Ovary (tissue), 9 donors: ENCODE measurements around the gene ADAMTS8. TPM values are rescaled to one million over a fixed set of nuclear protein-coding genes. Genes with fewer than 3 reads are reported as not detected.
"Not testable (repeated sequence)": the region's sequence is repeated elsewhere in the genome, so short reads cannot be mapped to it uniquely, and the experiment has no call there.

Experiments used
- DNase-seq, 5 donors: peaks; one replicate each; pipeline ENCODE4 v3.0.0-alpha.2; 2019 to 2020
- H3K27ac ChIP-seq, 2 donors: fragments of 200-600 bp; one replicate each; pipeline versions ENCODE4 v1.5.1 to v1.8.0; 2019 to 2022
- H3K27me3 ChIP-seq: fragments of 200-600 bp; one replicate; pipeline ENCODE4 v1.8.0; 2022
- H3K36me3 ChIP-seq: fragments of 200-600 bp; sonication (generic); one replicate; pipeline ENCODE4 v1.5.1; 2019
- H3K4me1 ChIP-seq: one replicate; pipeline ENCODE4 v1.8.1; 2013; ENCODE audit warnings: mild to moderate bottlenecking, moderate library complexity; ENCODE audit not compliant: insufficient read depth
- H3K4me3 ChIP-seq: fragments of 200-600 bp; sonication (generic); one replicate; pipeline ENCODE4 v1.5.1; 2017
- H3K9me3 ChIP-seq, 2 donors: fragments of 200-600 bp in 1 of 2; sonication (generic) in 1 of 2; one replicate each; pipeline versions ENCODE4 v1.5.1 to v1.8.1; 2013 to 2019; ENCODE audit warnings: mild to moderate bottlenecking in 1 of 2, moderate library complexity in 1 of 2
- CTCF ChIP-seq, 3 donors: fragments of 450-650 bp in 2 of 3; fragments of 200-600 bp in 1 of 3; IDR thresholded peaks; one replicate each; pipeline versions ENCODE4 v1.5.1 to v1.8.0; 2016 to 2022; ENCODE audit warnings: antibody characterized with exemption in 3 of 3, mild to moderate bottlenecking in 1 of 3
- EP300 ChIP-seq: sonication (generic); formaldehyde crosslinking; IDR thresholded peaks from one replicate; pipeline ENCODE4 v1.6.1; 2017; ENCODE audit warnings: antibody characterized with exemption
- POLR2A ChIP-seq: fragments of 450-650 bp; IDR thresholded peaks from one replicate; pipeline ENCODE4 v1.6.1; 2017; ENCODE audit warnings: antibody characterized with exemption, mild to moderate bottlenecking, moderate library complexity
- WGBS, 3 donors: extraction: QIAGEN DNeasy Blood & Tissue Kit in 1 of 3; methylation state at CpG; one replicate each; pipeline versions ENCODE4 v1.1.5 to v1.1.7; 2013 to 2017; 5-methylcytosine and 5-hydroxymethylcytosine counted together
- intact Hi-C, 4 donors: fragments of 100-400 bp; cut with DNase I; formaldehyde crosslinking; loops; one replicate each; pipeline versions ENCODE4 v1.11.0 to v1.15.1; 2022 to 2023
- polyA plus RNA-seq, 2 donors: library from polyadenylated mRNA; stranded (reverse); fragments of 200-250 nt in 1 of 2; fragments of 350-450 nt in 1 of 2; fragmentation: Illumina TruSeq in 1 of 2; extraction: RNeasy Lipid Tissue Mini Kit (QIAGEN cat#74804) in 1 of 2; gene quantifications; one replicate each; pipeline ENCODE4 v1.2.3, GENCODE V29; 2013 to 2014
- total RNA-seq, 7 donors: library from RNA; depleted of rRNA in 2 of 7; stranded (reverse); fragments of >200 nt in 2 of 7; fragmentation: NEBNext Ultra II Directional in 3 of 7; extraction: Animal tissue kit (Norgen Biotek cat#: 25700) in 3 of 7; gene quantifications; one replicate each; pipeline versions ENCODE4 v1.1.0 to v1.2.4, GENCODE V29; 2016 to 2023
- donor health status: DM: no; HTN: no; CAD: no; lungs with moderate emphysema.
- donor health status: DM: no; HTN: no; CAD: no.
- donor health status: Bipolar disorder and iron deficiency.
- donor health status: DM: yes; HTN: yes; CAD: no.
- donor health status: DM: no; HTN: no; CAD: no.
- donor health status: DM: yes; HTN: yes; CAD: no.

Gene ADAMTS8
- total and polyA plus RNA-seq, 9 donors, result 0.24 to 2.1 (median 1.1) TPM

DNA sequence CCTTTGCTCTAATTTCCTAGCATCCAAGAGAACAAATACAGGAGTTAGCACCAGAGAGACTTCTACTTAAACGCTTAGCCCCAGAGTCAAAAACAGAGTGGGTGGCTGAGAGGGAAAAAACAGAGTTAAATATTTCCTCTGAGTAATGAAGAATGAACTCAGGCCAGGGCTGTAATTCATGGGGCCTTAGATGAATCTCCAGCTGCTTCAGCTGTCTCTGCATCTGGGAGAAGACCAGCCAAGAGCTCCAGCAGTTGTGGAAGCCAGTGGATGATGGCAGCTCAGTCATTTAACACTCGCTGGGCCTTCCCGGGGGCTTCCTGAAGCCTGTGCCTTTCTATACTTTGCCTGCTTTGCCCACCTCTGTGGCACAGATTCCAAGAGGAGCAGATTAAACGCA lies 14.3 kb upstream of the ADAMTS8 start:
- Histone ChIP-seq H3K4me3 (no peak overlapping the region), H3K4me1 (no peaks in the 10 kb centered on the region), H3K36me3 (no peaks in the 10 kb centered on the region), H3K27ac (no peak overlapping the region), H3K9me3 (no peaks in the 10 kb centered on the region), H3K27me3 (no peaks in the 10 kb centered on the region)
- DNase-seq, result no peak
- 25 to 46% (median 34%) methylated on average over 4 of the region's 4 CpGs for WGBS, 3 donors
- no peak for TF ChIP-seq CTCF (IDR thresholded peaks at IDR 0.05)
- no peak for TF ChIP-seq POLR2A
- TF ChIP-seq EP300, result no peak
- intact Hi-C loops, result no loop called here

GRCh38 chr11:130441719-130442118 lies 13.3 kb upstream of the ADAMTS8 start:
- Histone ChIP-seq H3K4me1 (no peaks in the 10 kb centered on the region), H3K27me3 (no peaks in the 10 kb centered on the region), H3K36me3 (no peaks in the 10 kb centered on the region), H3K27ac (no peak overlapping the region), H3K4me3 (no peak overlapping the region), H3K9me3 (no peaks in the 10 kb centered on the region)
- 69 to 96% (median 87%) methylated on average over 2 of the region's 2 CpGs for WGBS, 3 donors
- no peak for TF ChIP-seq POLR2A
- TF ChIP-seq EP300, result no peak
- TF ChIP-seq CTCF (IDR thresholded peaks at IDR 0.05), result no peak
- DNase-seq, result no peak
- intact Hi-C loops, result no loop called here

- intact Hi-C loops, result loop anchor here in 2 of 4 donors (5.0 to 10.0 kb wide), 2 partner anchors 422 to 455 kb away; no protein-coding TSS in a partner anchor
These were observed 11.5 kb upstream of the ADAMTS8 start for GRCh38 chr11:130439876-130440275.

GRCh38 chr11:130439160-130439519 lies 10.7 kb upstream of the ADAMTS8 start:
- TF ChIP-seq EP300, result no peak
- no peak for TF ChIP-seq POLR2A
- TF ChIP-seq CTCF (IDR thresholded peaks at IDR 0.05), result no peak
- no peaks in the 10 kb centered on the region for H3K36me3 ChIP-seq
- peaks cover 2% of the 10 kb centered on the region for H3K4me1 ChIP-seq
- no peak overlapping the region for H3K27ac ChIP-seq
- no peaks in the 10 kb centered on the region for H3K27me3 ChIP-seq
- H3K4me3 ChIP-seq, result no peak overlapping the region
- no peaks in the 10 kb centered on the region for H3K9me3 ChIP-seq
- 75 to 96% (median 93%) methylated on average over 4 of the region's 4 CpGs for WGBS, 3 donors
- DNase-seq, result no peak
- intact Hi-C loops, result loop anchor here in 2 of 4 donors (5.0 to 10.0 kb wide), 2 partner anchors 423 to 456 kb away; no protein-coding TSS in a partner anchor

More at GRCh38 chr11:130439876-130440275, 11.5 kb upstream of the ADAMTS8 start:
- no peaks in the 10 kb centered on the region for H3K9me3 ChIP-seq
- TF ChIP-seq POLR2A (no peak), EP300 (no peak), CTCF (IDR thresholded peaks at IDR 0.05) (no peak)
- no peak for DNase-seq
- 74 to 97% (median 81%) methylated on average over 6 of the region's 6 CpGs for WGBS, 3 donors
- H3K27ac ChIP-seq, result no peak overlapping the region
- H3K4me1 ChIP-seq, result peaks cover 2% of the 10 kb centered on the region
- no peaks in the 10 kb centered on the region for H3K36me3 ChIP-seq
- H3K4me3 ChIP-seq, result no peak overlapping the region
- H3K27me3 ChIP-seq, result no peaks in the 10 kb centered on the region

- not testable (repeated sequence) for H3K27me3 ChIP-seq, H3K9me3 ChIP-seq, H3K36me3 ChIP-seq, H3K4me3 ChIP-seq, DNase-seq, H3K4me1 ChIP-seq, H3K27ac ChIP-seq
- intact Hi-C loops, result loop anchor here in 2 of 4 donors (5.0 to 10.0 kb wide), 2 partner anchors 424 to 456 kb away; no protein-coding TSS in a partner anchor
- WGBS, 3 donors, result 94 to 97% (median 95%) methylated on average over 10 of the region's 10 CpGs
These were observed 10.2 kb upstream of the ADAMTS8 start for GRCh38 chr11:130438401-130439159.
